ENCODE data around the gene RGS19. TPM values are rescaled to one million over a fixed set of nuclear protein-coding genes. Genes with fewer than 3 reads are reported as not detected.
A peak's percentile ranks its signal among the peaks of the same experiment; 100 is the strongest.

Gene RGS19
- total RNA-seq, 4 donors from 2014 or later: 4.6 to 38.8 (median 6.7) TPM

- Histone ChIP-seq H3K4me1 (peaks cover 0 to 14% of the 10 kb centered on the region in 2 donors), H3K9me3 (no peaks in the 10 kb centered on the region), H3K27me3 (no peaks in the 10 kb centered on the region), H3K36me3 (no peaks in the 10 kb centered on the region), H3K27ac (peak overlapping the region in 1 of 2 donors; percentile 20), H3K4me3 (peak overlapping the region in 1 of 2 donors; percentile 28)
- no peak for TF ChIP-seq CTCF (IDR thresholded peaks at IDR 0.05)
- no peak for TF ChIP-seq POLR2A (IDR thresholded peaks at IDR 0.05)
- intact Hi-C loops (cut with DNase I; ENCODE audit: low total_unique reads): no loop called here
- DNase-seq: no peak
Observed at GRCh38 chr20:64048402-64049044, 30.8 kb downstream of the RGS19 start.

GRCh38 chr20:64047968-64048401, 31.3 kb downstream of the RGS19 start:
- no peaks in the 10 kb centered on the region for H3K36me3 ChIP-seq
- H3K4me3 ChIP-seq: peak overlapping the region; percentile 9 to 28
- intact Hi-C loops (cut with DNase I; ENCODE audit: low total_unique reads): no loop called here
- DNase-seq: no peak
- no peaks in the 10 kb centered on the region for H3K27me3 ChIP-seq
- no peak for TF ChIP-seq POLR2A (IDR thresholded peaks at IDR 0.05)
- no peak for TF ChIP-seq CTCF (IDR thresholded peaks at IDR 0.05)
- peak overlapping the region in 1 of 2 donors; percentile 20 for H3K27ac ChIP-seq
- no peaks in the 10 kb centered on the region for H3K9me3 ChIP-seq
- peaks cover 0 to 14% of the 10 kb centered on the region in 2 donors for H3K4me1 ChIP-seq

- no peak overlapping the region for H3K27ac ChIP-seq
- H3K27me3 ChIP-seq: peaks cover 0 to 4% of the 10 kb centered on the region in 2 donors
Observed at GRCh38 chr20:64047046-64047389, 32.3 kb downstream of the RGS19 start.

GRCh38 chr20:64045346-64046011, 33.8 kb downstream of the RGS19 start:
- H3K27ac ChIP-seq: no peak overlapping the region
- H3K36me3 ChIP-seq: no peaks in the 10 kb centered on the region
- no peak for DNase-seq
- intact Hi-C loops (cut with DNase I; ENCODE audit: low total_unique reads): no loop called here
- TF ChIP-seq CTCF (IDR thresholded peaks at IDR 0.05) (no peak), POLR2A (IDR thresholded peaks at IDR 0.05) (no peak)
- no peaks in the 10 kb centered on the region for H3K9me3 ChIP-seq
- H3K4me1 ChIP-seq: peaks cover 0 to 17% of the 10 kb centered on the region in 2 donors
- H3K27me3 ChIP-seq: peaks cover 0 to 19% of the 10 kb centered on the region in 2 donors
- H3K4me3 ChIP-seq: no peak overlapping the region

More at GRCh38 chr20:64047046-64047389, 32.3 kb downstream of the RGS19 start:
- Histone ChIP-seq H3K4me1 (peaks cover 0 to 16% of the 10 kb centered on the region in 2 donors), H3K36me3 (no peaks in the 10 kb centered on the region), H3K4me3 (peak overlapping the region; percentile 6 to 9), H3K9me3 (no peaks in the 10 kb centered on the region)
- DNase-seq: no peak
- TF ChIP-seq POLR2A (IDR thresholded peaks at IDR 0.05) (no peak), CTCF (IDR thresholded peaks at IDR 0.05) (no peak)
- intact Hi-C loops (cut with DNase I; ENCODE audit: low total_unique reads): no loop called here
